Liver (tissue), 3 donors: ENCODE results near the gene TMEM97.

Experiments used
- EGR1 ChIP-seq, 2 donors: IDR thresholded peaks; 2 replicates each; pipeline ENCODE4 v1.6.1; 2016 to 2018; ENCODE audit warnings: antibody characterized with exemption in 2 of 2, low read depth in 2 of 2
- FOXA1 ChIP-seq: IDR thresholded peaks from 2 replicates; pipeline ENCODE4 v1.6.1; 2016; ENCODE audit warnings: antibody characterized with exemption
- HNF4A ChIP-seq, 2 donors: conservative IDR thresholded peaks; 2 replicates each; pipeline ENCODE4 v1.6.1; 2016; ENCODE audit warnings: antibody characterized with exemption in 2 of 2, mild to moderate bottlenecking in 2 of 2
- HNF4G ChIP-seq: IDR thresholded peaks from 2 replicates; pipeline ENCODE4 v1.6.1; 2016; ENCODE audit warnings: antibody characterized with exemption
- JUND ChIP-seq, 2 donors: IDR thresholded peaks; 2 replicates each; pipeline ENCODE4 v1.6.1; 2016; ENCODE audit warnings: antibody characterized with exemption in 2 of 2
- MAX ChIP-seq: IDR thresholded peaks from 2 replicates; pipeline ENCODE4 v1.6.1; 2016; ENCODE audit warnings: antibody characterized with exemption
- RAD21 ChIP-seq, 2 donors: IDR thresholded peaks; 2 replicates each; pipeline ENCODE4 v1.6.1; 2016; ENCODE audit warnings: antibody characterized with exemption in 2 of 2, mild to moderate bottlenecking in 2 of 2
- YY1 ChIP-seq: IDR thresholded peaks from 2 replicates; pipeline ENCODE4 v1.6.1; 2016; ENCODE audit warnings: antibody characterized with exemption, mild to moderate bottlenecking
- TF ChIP-seq, protein P1 (sequence below): fragments of 150-350 bp; IDR thresholded peaks from 2 replicates; pipeline ENCODE4 v1.5.1; 2017; ENCODE audit warnings: improper control_type of control experiment, low read depth, low read length; ENCODE audit not compliant: missing input control
- TF ChIP-seq, protein P2 (sequence below): IDR thresholded peaks from 2 replicates; pipeline ENCODE4 v1.6.1; 2016; ENCODE audit warnings: antibody characterized with exemption
- TF ChIP-seq, protein P3 (sequence below): IDR thresholded peaks from 2 replicates; pipeline ENCODE4 v1.6.1; 2016; ENCODE audit warnings: antibody characterized with exemption, mild to moderate bottlenecking
- donor health status: healthy.
- donor health status: healthy.

GRCh38 chr17:28319598-28319935 is 567 bp downstream of the TMEM97 start:
- TF ChIP-seq YY1, result no peak
- TF ChIP-seq, protein P1, sequence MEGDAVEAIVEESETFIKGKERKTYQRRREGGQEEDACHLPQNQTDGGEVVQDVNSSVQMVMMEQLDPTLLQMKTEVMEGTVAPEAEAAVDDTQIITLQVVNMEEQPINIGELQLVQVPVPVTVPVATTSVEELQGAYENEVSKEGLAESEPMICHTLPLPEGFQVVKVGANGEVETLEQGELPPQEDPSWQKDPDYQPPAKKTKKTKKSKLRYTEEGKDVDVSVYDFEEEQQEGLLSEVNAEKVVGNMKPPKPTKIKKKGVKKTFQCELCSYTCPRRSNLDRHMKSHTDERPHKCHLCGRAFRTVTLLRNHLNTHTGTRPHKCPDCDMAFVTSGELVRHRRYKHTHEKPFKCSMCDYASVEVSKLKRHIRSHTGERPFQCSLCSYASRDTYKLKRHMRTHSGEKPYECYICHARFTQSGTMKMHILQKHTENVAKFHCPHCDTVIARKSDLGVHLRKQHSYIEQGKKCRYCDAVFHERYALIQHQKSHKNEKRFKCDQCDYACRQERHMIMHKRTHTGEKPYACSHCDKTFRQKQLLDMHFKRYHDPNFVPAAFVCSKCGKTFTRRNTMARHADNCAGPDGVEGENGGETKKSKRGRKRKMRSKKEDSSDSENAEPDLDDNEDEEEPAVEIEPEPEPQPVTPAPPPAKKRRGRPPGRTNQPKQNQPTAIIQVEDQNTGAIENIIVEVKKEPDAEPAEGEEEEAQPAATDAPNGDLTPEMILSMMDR, result no peak
- TF ChIP-seq MAX, result no peak
- no peak for TF ChIP-seq FOXA1
- TF ChIP-seq HNF4A (conservative IDR thresholded peaks at IDR 0.05), result no peak
- no peak for TF ChIP-seq RAD21 (IDR thresholded peaks at IDR 0.05)
- TF ChIP-seq, protein P2, sequence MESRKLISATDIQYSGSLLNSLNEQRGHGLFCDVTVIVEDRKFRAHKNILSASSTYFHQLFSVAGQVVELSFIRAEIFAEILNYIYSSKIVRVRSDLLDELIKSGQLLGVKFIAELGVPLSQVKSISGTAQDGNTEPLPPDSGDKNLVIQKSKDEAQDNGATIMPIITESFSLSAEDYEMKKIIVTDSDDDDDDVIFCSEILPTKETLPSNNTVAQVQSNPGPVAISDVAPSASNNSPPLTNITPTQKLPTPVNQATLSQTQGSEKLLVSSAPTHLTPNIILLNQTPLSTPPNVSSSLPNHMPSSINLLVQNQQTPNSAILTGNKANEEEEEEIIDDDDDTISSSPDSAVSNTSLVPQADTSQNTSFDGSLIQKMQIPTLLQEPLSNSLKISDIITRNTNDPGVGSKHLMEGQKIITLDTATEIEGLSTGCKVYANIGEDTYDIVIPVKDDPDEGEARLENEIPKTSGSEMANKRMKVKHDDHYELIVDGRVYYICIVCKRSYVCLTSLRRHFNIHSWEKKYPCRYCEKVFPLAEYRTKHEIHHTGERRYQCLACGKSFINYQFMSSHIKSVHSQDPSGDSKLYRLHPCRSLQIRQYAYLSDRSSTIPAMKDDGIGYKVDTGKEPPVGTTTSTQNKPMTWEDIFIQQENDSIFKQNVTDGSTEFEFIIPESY, result no peak
- TF ChIP-seq, protein P3, sequence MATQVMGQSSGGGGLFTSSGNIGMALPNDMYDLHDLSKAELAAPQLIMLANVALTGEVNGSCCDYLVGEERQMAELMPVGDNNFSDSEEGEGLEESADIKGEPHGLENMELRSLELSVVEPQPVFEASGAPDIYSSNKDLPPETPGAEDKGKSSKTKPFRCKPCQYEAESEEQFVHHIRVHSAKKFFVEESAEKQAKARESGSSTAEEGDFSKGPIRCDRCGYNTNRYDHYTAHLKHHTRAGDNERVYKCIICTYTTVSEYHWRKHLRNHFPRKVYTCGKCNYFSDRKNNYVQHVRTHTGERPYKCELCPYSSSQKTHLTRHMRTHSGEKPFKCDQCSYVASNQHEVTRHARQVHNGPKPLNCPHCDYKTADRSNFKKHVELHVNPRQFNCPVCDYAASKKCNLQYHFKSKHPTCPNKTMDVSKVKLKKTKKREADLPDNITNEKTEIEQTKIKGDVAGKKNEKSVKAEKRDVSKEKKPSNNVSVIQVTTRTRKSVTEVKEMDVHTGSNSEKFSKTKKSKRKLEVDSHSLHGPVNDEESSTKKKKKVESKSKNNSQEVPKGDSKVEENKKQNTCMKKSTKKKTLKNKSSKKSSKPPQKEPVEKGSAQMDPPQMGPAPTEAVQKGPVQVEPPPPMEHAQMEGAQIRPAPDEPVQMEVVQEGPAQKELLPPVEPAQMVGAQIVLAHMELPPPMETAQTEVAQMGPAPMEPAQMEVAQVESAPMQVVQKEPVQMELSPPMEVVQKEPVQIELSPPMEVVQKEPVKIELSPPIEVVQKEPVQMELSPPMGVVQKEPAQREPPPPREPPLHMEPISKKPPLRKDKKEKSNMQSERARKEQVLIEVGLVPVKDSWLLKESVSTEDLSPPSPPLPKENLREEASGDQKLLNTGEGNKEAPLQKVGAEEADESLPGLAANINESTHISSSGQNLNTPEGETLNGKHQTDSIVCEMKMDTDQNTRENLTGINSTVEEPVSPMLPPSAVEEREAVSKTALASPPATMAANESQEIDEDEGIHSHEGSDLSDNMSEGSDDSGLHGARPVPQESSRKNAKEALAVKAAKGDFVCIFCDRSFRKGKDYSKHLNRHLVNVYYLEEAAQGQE, result no peak
- TF ChIP-seq JUND (IDR thresholded peaks at IDR 0.05), result no peak
- no peak for TF ChIP-seq HNF4G
- no peak for TF ChIP-seq EGR1 (IDR thresholded peaks at IDR 0.05; ENCODE audit: low read depth in 2 of 2)
